HG02938 (cell line): ENCODE measurements around the gene MIB2.

ENCODE experiments used
- ATAC-seq: cut with Tn5 transposase; IDR thresholded peaks from one replicate; pipeline ENCODE4 v1.9.1; 2021; ENCODE audit warnings: mild to moderate bottlenecking, moderate library complexity; ENCODE audit not compliant: unreplicated experiment

MIB2 gene

DNA sequence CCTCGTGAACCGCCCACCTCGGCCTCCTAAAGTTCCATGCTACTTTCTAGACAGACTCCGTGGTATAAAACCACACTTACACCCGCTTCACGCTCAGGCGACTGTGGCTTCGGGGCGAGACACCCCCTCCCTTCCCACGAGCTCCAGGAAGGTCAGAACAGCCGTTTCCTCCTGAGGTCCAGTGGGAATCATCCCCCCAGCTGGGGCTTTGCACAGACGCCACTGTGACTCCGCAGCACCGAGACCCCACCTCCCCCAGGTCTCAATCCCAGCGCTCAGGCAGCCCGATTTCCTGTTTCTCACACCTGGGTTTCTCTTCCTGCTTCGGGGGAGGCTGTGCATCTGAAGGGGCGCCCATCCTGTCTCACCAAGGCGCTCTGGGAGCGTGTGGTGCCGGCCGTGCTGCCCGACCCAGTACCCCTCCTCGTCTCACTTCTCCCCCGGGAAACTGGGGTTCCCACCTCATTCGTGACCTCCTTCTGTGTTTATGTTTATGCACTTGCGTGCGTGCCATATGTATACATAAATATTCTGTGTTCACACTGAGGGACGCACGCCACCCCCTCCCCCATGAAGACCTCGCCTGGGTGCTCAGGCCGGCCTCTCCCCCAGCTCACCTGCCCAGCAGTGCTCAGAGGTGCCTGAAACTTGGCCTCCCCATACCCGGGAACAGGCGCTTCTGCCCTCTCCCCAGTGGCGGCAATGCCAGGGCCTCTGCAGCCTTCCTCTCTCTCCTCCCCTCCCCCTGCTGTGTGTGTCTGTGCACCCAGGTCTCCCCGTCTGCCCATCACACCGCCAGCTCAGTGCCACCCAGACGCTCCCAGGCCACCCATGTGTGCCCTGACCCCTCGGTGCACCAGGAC lies 62.6 kb downstream of the MIB2 start:
- no peak for ATAC-seq

GRCh38 chr1:1678581-1679380 lies 63.5 kb downstream of the MIB2 start:
- no peak for ATAC-seq
